ENCODE results near the gene VEPH1.

The VEPH1 gene

GRCh38 chr3:157487339-157487738, 15.9 kb downstream of the VEPH1 start:
- no peak overlapping the region for H3K4me3 ChIP-seq (ENCODE audit: low read depth, low read length)
- TF ChIP-seq, protein P1, sequence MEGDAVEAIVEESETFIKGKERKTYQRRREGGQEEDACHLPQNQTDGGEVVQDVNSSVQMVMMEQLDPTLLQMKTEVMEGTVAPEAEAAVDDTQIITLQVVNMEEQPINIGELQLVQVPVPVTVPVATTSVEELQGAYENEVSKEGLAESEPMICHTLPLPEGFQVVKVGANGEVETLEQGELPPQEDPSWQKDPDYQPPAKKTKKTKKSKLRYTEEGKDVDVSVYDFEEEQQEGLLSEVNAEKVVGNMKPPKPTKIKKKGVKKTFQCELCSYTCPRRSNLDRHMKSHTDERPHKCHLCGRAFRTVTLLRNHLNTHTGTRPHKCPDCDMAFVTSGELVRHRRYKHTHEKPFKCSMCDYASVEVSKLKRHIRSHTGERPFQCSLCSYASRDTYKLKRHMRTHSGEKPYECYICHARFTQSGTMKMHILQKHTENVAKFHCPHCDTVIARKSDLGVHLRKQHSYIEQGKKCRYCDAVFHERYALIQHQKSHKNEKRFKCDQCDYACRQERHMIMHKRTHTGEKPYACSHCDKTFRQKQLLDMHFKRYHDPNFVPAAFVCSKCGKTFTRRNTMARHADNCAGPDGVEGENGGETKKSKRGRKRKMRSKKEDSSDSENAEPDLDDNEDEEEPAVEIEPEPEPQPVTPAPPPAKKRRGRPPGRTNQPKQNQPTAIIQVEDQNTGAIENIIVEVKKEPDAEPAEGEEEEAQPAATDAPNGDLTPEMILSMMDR (IDR thresholded peaks at IDR 0.05; ENCODE audit: control insufficient read depth, extremely low read depth, insufficient read depth) = no peak
- no peak for DNase-seq (ENCODE audit: low read depth)

DNA sequence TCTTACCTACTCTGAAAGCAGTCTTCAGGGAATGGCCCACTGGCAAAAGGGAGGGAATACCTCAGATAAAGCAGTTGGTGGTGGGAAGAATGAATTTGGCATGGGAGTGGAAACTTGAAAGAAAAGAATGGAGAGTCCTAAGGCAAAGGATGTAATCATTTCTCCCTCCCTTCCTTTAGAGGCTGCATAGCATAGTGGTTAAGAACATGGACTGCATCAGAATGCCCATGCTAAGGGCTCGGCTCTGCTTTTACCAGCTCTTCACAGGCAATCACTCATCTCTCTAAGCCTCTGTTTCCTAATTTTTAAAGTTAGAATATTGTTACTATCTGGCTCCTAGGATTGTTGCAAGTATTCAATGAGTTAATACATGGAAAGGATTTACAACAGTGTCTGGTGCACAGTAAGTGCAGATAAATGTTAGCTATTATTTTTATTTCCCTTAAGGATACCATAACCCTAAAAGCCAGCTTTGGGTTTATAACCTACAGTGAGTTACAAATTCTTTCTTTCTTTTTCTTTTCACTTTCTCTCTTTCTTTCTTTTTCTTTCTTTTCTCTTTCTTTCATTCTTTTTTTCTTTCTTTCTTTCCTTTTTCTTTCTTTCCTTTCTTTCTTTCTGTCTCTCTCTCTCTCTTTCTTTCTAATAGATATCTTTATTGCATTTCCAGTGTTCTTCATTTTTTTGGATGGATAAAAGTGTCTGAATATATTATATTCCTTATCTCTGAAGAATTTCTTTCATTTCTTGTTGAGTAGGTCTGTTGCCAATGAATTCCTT, 23.6 kb downstream of the VEPH1 start:
- no peak overlapping the region for H3K4me3 ChIP-seq (ENCODE audit: low read depth, low read length)
- TF ChIP-seq, protein P1 (IDR thresholded peaks at IDR 0.05; ENCODE audit: control insufficient read depth, extremely low read depth, insufficient read depth) = no peak
- DNase-seq (ENCODE audit: low read depth) = no peak

DNA sequence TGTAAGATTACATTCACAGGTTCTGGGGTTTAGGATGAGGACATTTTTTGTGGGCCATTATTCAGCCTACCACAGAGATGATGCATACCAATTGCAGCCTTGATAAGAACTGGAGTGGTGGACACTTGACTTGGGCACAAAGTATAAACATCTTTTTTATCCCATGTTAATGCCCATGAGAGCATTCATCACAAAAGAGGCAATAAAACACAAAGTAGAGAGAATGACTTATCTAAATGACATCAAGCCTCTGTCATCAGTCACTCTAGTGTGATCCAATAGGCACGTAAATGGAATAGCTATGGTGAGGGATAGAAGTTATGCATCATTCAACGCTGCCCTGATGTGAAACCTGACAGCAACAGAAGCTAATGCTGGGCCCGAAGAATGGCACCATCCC, 25.8 kb downstream of the VEPH1 start:
- H3K4me3 ChIP-seq (ENCODE audit: low read depth, low read length) = no peak overlapping the region
- no peak for DNase-seq (ENCODE audit: low read depth)
- TF ChIP-seq, protein P1 (IDR thresholded peaks at IDR 0.05; ENCODE audit: control insufficient read depth, extremely low read depth, insufficient read depth) = no peak

DNA sequence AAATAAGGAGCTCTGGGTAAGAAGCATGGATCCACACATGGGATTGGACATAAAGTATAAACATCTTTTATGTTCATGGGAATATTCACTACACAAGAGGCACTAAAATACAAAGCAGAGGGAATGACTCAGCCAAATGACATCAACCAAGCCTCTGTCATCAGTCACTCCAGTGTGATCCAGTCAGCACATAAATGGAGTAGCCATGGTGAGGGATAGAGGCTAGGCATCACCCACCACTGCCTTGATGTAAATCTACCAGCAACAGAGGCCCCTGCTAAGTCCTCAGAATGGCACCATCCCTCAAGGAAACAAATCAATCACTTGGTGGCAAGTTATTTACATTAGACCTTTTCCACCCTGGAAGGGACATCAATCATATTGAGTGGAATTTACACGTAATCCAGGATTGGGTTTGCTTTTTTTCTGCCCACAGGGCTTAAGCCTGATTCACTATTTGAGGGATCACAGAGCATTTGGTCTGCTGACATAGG, 27.2 kb downstream of the VEPH1 start:
- DNase-seq (ENCODE audit: low read depth) = no peak
- TF ChIP-seq, protein P1 (IDR thresholded peaks at IDR 0.05; ENCODE audit: control insufficient read depth, extremely low read depth, insufficient read depth) = no peak
- no peak overlapping the region for H3K4me3 ChIP-seq (ENCODE audit: low read depth, low read length)

DNA sequence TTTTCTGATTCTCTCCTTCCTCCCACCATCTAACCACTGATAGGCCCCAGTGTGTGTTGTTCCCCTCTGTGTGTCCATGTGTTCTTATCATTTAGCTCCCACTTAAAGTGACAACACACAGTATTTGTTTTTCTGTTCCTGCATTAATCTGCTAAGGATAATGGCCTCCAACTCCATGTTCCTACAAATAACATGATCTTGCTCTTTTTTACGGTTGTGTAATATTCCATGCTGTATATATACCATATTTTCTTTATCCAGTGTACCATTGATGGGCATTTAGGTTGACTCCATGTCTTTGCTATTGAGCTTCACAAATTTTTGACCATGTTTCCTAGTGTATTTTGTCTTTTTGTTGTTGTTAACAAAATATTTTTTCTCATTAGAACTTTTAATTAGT, 30.6 kb downstream of the VEPH1 start:
- TF ChIP-seq, protein P1 (IDR thresholded peaks at IDR 0.05; ENCODE audit: control insufficient read depth, extremely low read depth, insufficient read depth) = no peak
- H3K4me3 ChIP-seq (ENCODE audit: low read depth, low read length) = no peak overlapping the region

DNA sequence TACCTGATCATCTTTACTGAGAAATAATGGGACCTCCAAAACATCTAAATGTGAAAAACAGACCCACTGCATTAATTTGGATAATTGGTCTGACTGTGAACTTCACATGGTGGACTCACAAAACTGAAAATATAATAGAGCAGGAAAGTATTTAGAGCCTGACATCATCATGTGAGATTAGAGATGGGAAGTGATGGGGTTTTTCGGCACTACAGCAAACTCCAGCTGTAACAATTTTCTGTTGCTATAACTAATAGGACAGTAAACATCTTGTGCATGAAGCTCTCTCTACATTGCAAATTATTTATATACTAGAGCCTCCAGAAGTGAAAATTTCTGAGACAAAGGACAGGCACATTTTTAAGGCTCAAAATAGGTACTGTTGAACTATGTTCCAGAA, 32.2 kb downstream of the VEPH1 start:
- no peak overlapping the region for H3K4me3 ChIP-seq (ENCODE audit: low read depth, low read length)
- TF ChIP-seq, protein P1 (IDR thresholded peaks at IDR 0.05; ENCODE audit: control insufficient read depth, extremely low read depth, insufficient read depth) = no peak
- DNase-seq (ENCODE audit: low read depth) = no peak

More for the DNA sequence above, 30.6 kb downstream of the VEPH1 start:
- no peak for DNase-seq (ENCODE audit: low read depth)
